HepG2 (cell line): ENCODE data around the gene NOTUM. TPM values are rescaled to one million over a fixed set of nuclear protein-coding genes. Genes with fewer than 3 reads are reported as not detected.
A peak's percentile ranks its signal among the peaks of the same experiment; 100 is the strongest.

Experiments
- DDIT3 ChIP-seq: sonication (generic); formaldehyde crosslinking; IDR thresholded peaks from 2 replicates; pipeline ENCODE4 v1.4.0; 2020; ENCODE audit warnings: mild to moderate bottlenecking, missing genetic modification reagents
- FOSL2 ChIP-seq: sonication (generic); formaldehyde crosslinking; IDR thresholded peaks from 2 replicates; pipeline ENCODE4 v1.4.0; 2020; ENCODE audit warnings: missing genetic modification reagents
- GABPA ChIP-seq, 2 experiments: IDR thresholded peaks; 2 replicates each; pipeline ENCODE4 v1.6.1; 2011 to 2016; ENCODE audit warnings: low read depth in 2 of 2, low read length in 1 of 2, missing biosample characterization in 1 of 2, missing genetic modification characterization in 1 of 2
- GPN1 ChIP-seq: sonication (generic); formaldehyde crosslinking; IDR thresholded peaks from 2 replicates; pipeline ENCODE4 v1.5.1; 2020; ENCODE audit warnings: missing genetic modification reagents, borderline replicate concordance
- IRF2 ChIP-seq: IDR thresholded peaks from 2 replicates; pipeline ENCODE4 v1.6.1; 2018; ENCODE audit warnings: missing genetic modification reagents, missing compliant biosample characterization
- MTA1 ChIP-seq: sonication (generic); formaldehyde crosslinking; IDR thresholded peaks from 2 replicates; pipeline ENCODE4 v1.4.0; 2020; ENCODE audit warnings: missing genetic modification reagents, mild to moderate bottlenecking, borderline replicate concordance
- MXI1 ChIP-seq: IDR thresholded peaks from 3 replicates; pipeline ENCODE4 v1.6.1; 2012; ENCODE audit warnings: low read depth, low read length, inconsistent platforms, borderline replicate concordance
- POLR2G ChIP-seq: fragments of 200-400 bp; formaldehyde crosslinking; IDR thresholded peaks from 2 replicates; pipeline ENCODE4 v1.6.1; 2018; ENCODE audit warnings: mild to moderate bottlenecking, low read depth, low read length, moderate library complexity
- RBFOX2 ChIP-seq: fragments of 200-400 bp; formaldehyde crosslinking; IDR thresholded peaks from 2 replicates; pipeline ENCODE4 v1.6.1; 2017; ENCODE audit warnings: low read depth, mild to moderate bottlenecking, low read length
- RNF219 ChIP-seq: sonication (generic); formaldehyde crosslinking; IDR thresholded peaks from 2 replicates; pipeline ENCODE4 v1.5.0; 2020; ENCODE audit warnings: mild to moderate bottlenecking, missing genetic modification reagents
- SALL1 ChIP-seq: sonication (generic); formaldehyde crosslinking; IDR thresholded peaks from 2 replicates; pipeline ENCODE4 v1.8.0; 2022; ENCODE audit warnings: mild to moderate bottlenecking, missing genetic modification reagents
- SNAPC2 ChIP-seq: sonication (generic); formaldehyde crosslinking; IDR thresholded peaks from 2 replicates; pipeline ENCODE4 v1.8.1; 2022; ENCODE audit warnings: mild to moderate bottlenecking, missing genetic modification reagents
- SRF ChIP-seq: IDR thresholded peaks from 2 replicates; pipeline ENCODE4 v1.6.1; 2011; ENCODE audit warnings: mild to moderate bottlenecking, low read depth, low read length, moderate library complexity
- XBP1 ChIP-seq: sonication (generic); formaldehyde crosslinking; IDR thresholded peaks from 2 replicates; pipeline ENCODE4 v1.5.0; 2020; ENCODE audit warnings: missing genetic modification reagents
- ZBTB33 ChIP-seq: sonication (generic); formaldehyde crosslinking; IDR thresholded peaks from 2 replicates; pipeline ENCODE4 v1.4.0; 2020; ENCODE audit warnings: missing genetic modification reagents
- ZBTB37 ChIP-seq: sonication (generic); formaldehyde crosslinking; IDR thresholded peaks from 2 replicates; pipeline ENCODE4 v1.4.0; 2020; ENCODE audit warnings: mild to moderate bottlenecking, missing genetic modification reagents
- ZFYVE20 ChIP-seq: sonication (generic); formaldehyde crosslinking; IDR thresholded peaks from 2 replicates; pipeline ENCODE4 v1.8.0; 2023; ENCODE audit warnings: low read depth, mild to moderate bottlenecking, moderate library complexity, missing genetic modification reagents, borderline replicate concordance
- ZNF143 ChIP-seq: sonication (generic); formaldehyde crosslinking; IDR thresholded peaks from 2 replicates; pipeline ENCODE4 v1.4.0; 2020; ENCODE audit warnings: missing genetic modification reagents
- ZNF512 ChIP-seq: sonication (generic); formaldehyde crosslinking; IDR thresholded peaks from 2 replicates; pipeline ENCODE4 v1.4.0; 2020; ENCODE audit warnings: mild to moderate bottlenecking, missing genetic modification reagents
- polyA plus RNA-seq, 8 experiments: library from polyadenylated mRNA; depleted of rRNA in 3 of 8; stranded (reverse) in 7 of 8; unstranded in 1 of 8; fragments of >200 nt; fragmentation: Illumina TruSeq in 4 of 8; extraction: Trizol in 4 of 8; gene quantifications; 2 replicates each; pipeline versions ENCODE4 v1.2.1 to v1.2.3, GENCODE V29; 2011 to 2016; ENCODE audit warnings: low read depth in 4 of 8, missing spikeins in 1 of 8, mixed read lengths in 1 of 8; ENCODE audit not compliant: insufficient read depth in 1 of 8
- total RNA-seq, 5 experiments: library from RNA; depleted of rRNA; stranded (reverse); fragments of >200 nt; fragmentation: Illumina TruSeq; extraction: Trizol; gene quantifications; 2 replicates each; pipeline ENCODE4 v1.2.3, GENCODE V29; 2016; ENCODE audit warnings: low read depth in 1 of 5

NOTUM gene
- total and polyA plus RNA-seq, 2 of the 13 experiments (the other 11 are each of a cell fraction or from before 2014, with no cell fraction given): 150 to 160 TPM

- peak; percentile 94 for TF ChIP-seq MXI1
- no peak; the same call in 1 of the 2 replicates for TF ChIP-seq GPN1 (CRISPR knock-in tag)
- TF ChIP-seq GABPA (IDR thresholded peaks at IDR 0.05; ENCODE audit: low read depth, low read length): no peak
- no peak for TF ChIP-seq GABPA (CRISPR knock-in tag; IDR thresholded peaks at IDR 0.05; ENCODE audit: low read depth)
- peak; percentile 76 for TF ChIP-seq RBFOX2
- peak; percentile 74 for TF ChIP-seq SALL1 (CRISPR knock-in tag)
- TF ChIP-seq SRF: no peak
- no peak for TF ChIP-seq DDIT3 (CRISPR knock-in tag)
- no peak; the same call in 1 of the 2 replicates for TF ChIP-seq ZFYVE20 (CRISPR knock-in tag)
- peak; percentile 68; the same call in 1 of the 2 replicates for TF ChIP-seq SNAPC2
- peak; percentile 19; the same call in 1 of the 2 replicates for TF ChIP-seq XBP1 (CRISPR knock-in tag)
- no peak for TF ChIP-seq RNF219
- TF ChIP-seq ZNF143 (CRISPR knock-in tag): peak; percentile 64
- TF ChIP-seq POLR2G: peak; percentile 56
- TF ChIP-seq MTA1: peak; percentile 84; the same call in 1 of the 2 replicates
- no peak for TF ChIP-seq ZBTB33
- TF ChIP-seq ZBTB37 (CRISPR knock-in tag): no peak
- TF ChIP-seq FOSL2 (CRISPR knock-in tag): 0 out of 2 replicates have a peak, but pooled peaks have one; percentile 16
- TF ChIP-seq ZNF512 (CRISPR knock-in tag): no peak
- peak; percentile 30; the same call in 1 of the 2 replicates for TF ChIP-seq IRF2 (CRISPR knock-in tag)
These were observed 33.1 kb downstream of the NOTUM start, which contains the start of gene MAFG (continued) for GRCh38 chr17:81927653-81928543.
